IMR-90 (cell line): ENCODE data around the gene TBC1D32. TPM values are rescaled to one million over a fixed set of nuclear protein-coding genes. Genes with fewer than 3 reads are reported as not detected.

Experiments
- ATAC-seq: fragments of 200-7000 bp; cut with Tn5 transposase; 2 replicates; pipeline ENCODE4 v1.9.1; 2020; ENCODE audit warnings: low read depth, mild to moderate bottlenecking, moderate library complexity
- BruUV-seq: library from RNA; stranded (reverse); fragments of 400-500 nt; replicated peaks from 2 replicates; lab custom pipeline; 2021; lab: Mats Ljungman, UMichigan
- CTCF ChIA-PET: fragments of 300-600 bp; formaldehyde crosslinking; extraction: SDS; loops from one replicate; lab custom pipeline; 2021; ENCODE audit warnings: antibody characterized with exemption; lab: Yijun Ruan, JAX
- POLR2A ChIA-PET: fragments of 300-600 bp; sonication (Branson Sonifier 250); formaldehyde crosslinking; loops from one replicate; lab custom pipeline; 2022; ENCODE audit warnings: antibody characterized with exemption; ENCODE audit not compliant: unreplicated experiment; lab: Charles Lee
- DNase-seq: peaks from one replicate; pipeline ENCODE4 v3.0.0; 2013
- H2AFZ ChIP-seq: replicated peaks from 2 replicates; pipeline ENCODE3; 2013; ENCODE audit warnings: low read length, mild to moderate bottlenecking; ENCODE audit not compliant: poor library complexity
- H2AK5ac ChIP-seq: 2 replicates; pipeline ENCODE4 v1.6.1; 2013; ENCODE audit warnings: low read depth, low read length, inconsistent platforms
- H2AK9ac ChIP-seq: replicated peaks from 2 replicates; pipeline ENCODE3; 2013; ENCODE audit warnings: mild to moderate bottlenecking, low read depth, low read length, moderate library complexity; ENCODE audit not compliant: poor library complexity
- H2BK120ac ChIP-seq: 2 replicates; pipeline ENCODE4 v1.6.1; 2013; ENCODE audit warnings: low read depth, low read length, inconsistent platforms
- H2BK15ac ChIP-seq: 3 replicates; pipeline ENCODE4 v1.6.1; 2013; ENCODE audit warnings: low read depth, low read length, inconsistent platforms
- H2BK20ac ChIP-seq: 2 replicates; pipeline ENCODE4 v1.6.1; 2013; ENCODE audit warnings: low read depth, mild to moderate bottlenecking, inconsistent platforms, low read length, moderate library complexity
- H2BK5ac ChIP-seq: 2 replicates; pipeline ENCODE4 v1.6.1; 2013; ENCODE audit warnings: mild to moderate bottlenecking, low read depth, low read length, inconsistent platforms; ENCODE audit not compliant: poor library complexity, severe bottlenecking
- H3K14ac ChIP-seq: replicated peaks from 2 replicates; pipeline ENCODE4 v1.6.1; 2013; ENCODE audit warnings: low read depth, low read length, inconsistent platforms
- H3K18ac ChIP-seq: 2 replicates; pipeline ENCODE4 v1.6.1; 2013; ENCODE audit warnings: low read depth, low read length, control low read depth
- H3K23ac ChIP-seq: 2 replicates; pipeline ENCODE4 v1.6.1; 2013; ENCODE audit warnings: low read depth, low read length, inconsistent platforms
- H3K27ac ChIP-seq: 2 replicates; pipeline ENCODE4 v1.5.1; 2013; ENCODE audit warnings: mild to moderate bottlenecking, control low read depth, low read length; ENCODE audit not compliant: insufficient read depth
- H3K27me3 ChIP-seq: 2 replicates; pipeline ENCODE4 v1.6.1; 2013; ENCODE audit warnings: low read length; ENCODE audit not compliant: control insufficient read depth, insufficient read depth
- H3K36me3 ChIP-seq: 2 replicates; pipeline ENCODE4 v1.6.1; 2013; ENCODE audit warnings: low read length, mixed read lengths; ENCODE audit not compliant: control insufficient read depth, insufficient read depth
- H3K4ac ChIP-seq: 2 replicates; pipeline ENCODE4 v1.6.1; 2013; ENCODE audit warnings: low read depth, low read length, inconsistent platforms
- H3K4me1 ChIP-seq: 2 replicates; pipeline ENCODE4 v1.6.1; 2013; ENCODE audit warnings: low read length, mixed read lengths; ENCODE audit not compliant: control insufficient read depth, insufficient read depth
- H3K4me2 ChIP-seq: 2 replicates; pipeline ENCODE4 v1.6.1; 2013; ENCODE audit warnings: low read depth, mild to moderate bottlenecking, control low read depth, low read length, moderate library complexity
- H3K4me3 ChIP-seq: 2 replicates; pipeline ENCODE4 v1.5.1; 2013; ENCODE audit warnings: low read depth, mild to moderate bottlenecking, control low read depth, low read length, moderate library complexity; ENCODE audit not compliant: insufficient read depth
- H3K56ac ChIP-seq: 2 replicates; pipeline ENCODE4 v1.6.1; 2013; ENCODE audit warnings: low read length, inconsistent platforms; ENCODE audit not compliant: insufficient read depth; ENCODE audit errors: extremely low read depth
- H3K79me1 ChIP-seq, 2 experiments: 2 replicates each; pipeline ENCODE4 v1.6.1; 2013; ENCODE audit warnings: low read length in 2 of 2, inconsistent platforms in 1 of 2, low read depth in 1 of 2
- H3K9ac ChIP-seq: 2 replicates; pipeline ENCODE4 v1.6.1; 2013; ENCODE audit warnings: low read depth, low read length, control low read depth
- H3K9me1 ChIP-seq: 2 replicates; pipeline ENCODE4 v1.6.1; 2013; ENCODE audit warnings: low read length, inconsistent platforms; ENCODE audit not compliant: insufficient read depth
- H3K9me3 ChIP-seq: 2 replicates; pipeline ENCODE4 v1.6.1; 2013; ENCODE audit warnings: low read length; ENCODE audit not compliant: control insufficient read depth, insufficient read depth
- H4K20me1 ChIP-seq: 2 replicates; pipeline ENCODE4 v1.6.1; 2013; ENCODE audit warnings: low read length, inconsistent platforms; ENCODE audit not compliant: insufficient read depth
- H4K5ac ChIP-seq: 2 replicates; pipeline ENCODE4 v1.6.1; 2013; ENCODE audit warnings: mild to moderate bottlenecking, low read depth, low read length, control low read depth
- H4K8ac ChIP-seq, 2 experiments: 2 replicates each; pipeline ENCODE4 v1.6.1; 2013; ENCODE audit warnings: low read depth in 2 of 2, low read length in 2 of 2, control low read depth in 1 of 2, inconsistent platforms in 1 of 2
- H4K91ac ChIP-seq: 2 replicates; pipeline ENCODE4 v1.6.1; 2013; ENCODE audit warnings: low read depth, low read length, inconsistent platforms; ENCODE audit not compliant: insufficient read depth
- BHLHE40 ChIP-seq: fragments of 150-350 bp; IDR thresholded peaks from 2 replicates; pipeline ENCODE4 v1.6.1; 2016; ENCODE audit warnings: mild to moderate bottlenecking, low read depth, low read length
- CEBPB ChIP-seq: IDR thresholded peaks from 2 replicates; pipeline ENCODE4 v1.6.1; 2012; ENCODE audit warnings: low read depth, low read length, improper control_type of control experiment
- CHD1 ChIP-seq: IDR thresholded peaks from 2 replicates; pipeline ENCODE4 v1.6.1; 2012; ENCODE audit warnings: low read depth, low read length, improper control_type of control experiment
- CTCF ChIP-seq: conservative IDR thresholded peaks from 2 replicates; pipeline ENCODE4 v1.5.1; 2012; ENCODE audit warnings: mild to moderate bottlenecking, low read depth, low read length, improper control_type of control experiment
- MXI1 ChIP-seq: IDR thresholded peaks from 2 replicates; pipeline ENCODE4 v1.6.1; 2012; ENCODE audit warnings: low read depth, mild to moderate bottlenecking, low read length, moderate library complexity, borderline replicate concordance
- NFE2L2 ChIP-seq: fragments of 150-350 bp; IDR thresholded peaks from 2 replicates; pipeline ENCODE4 v1.6.1; 2016; ENCODE audit warnings: low read depth, mild to moderate bottlenecking, low read length
- RCOR1 ChIP-seq: IDR thresholded peaks from 2 replicates; pipeline ENCODE4 v1.6.1; 2012; ENCODE audit warnings: mild to moderate bottlenecking, low read length, improper control_type of control experiment; ENCODE audit not compliant: insufficient replicate concordance
- SMC3 ChIP-seq: fragments of 150-350 bp; IDR thresholded peaks from 2 replicates; pipeline ENCODE4 v1.6.1; 2016; ENCODE audit warnings: low read depth, mild to moderate bottlenecking, antibody characterized with exemption, low read length, moderate library complexity
- WGBS, 2 experiments: methylation state at CpG; one replicate each; pipeline versions ENCODE4 v1.1.5 to v1.1.7; 2013; ENCODE audit warnings: missing lambda C conversion rate in 2 of 2; ENCODE audit not compliant: insufficient read length in 1 of 2; ENCODE audit errors: extremely low coverage in 2 of 2; 5-methylcytosine and 5-hydroxymethylcytosine counted together
- dilution Hi-C: fragments of 300-500 bp; cut with HindIII; formaldehyde crosslinking; loops from one replicate; pipeline ENCODE4 v1.14.3; 2018; ENCODE audit warnings: low sequenced_read_pairs; ENCODE audit not compliant: unreplicated experiment
- in situ Hi-C: fragments of 300-500 bp; cut with MboI; formaldehyde crosslinking; loops from 3 replicates; pipeline ENCODE4 v1.14.3; 2019; ENCODE audit warnings: low sequenced_read_pairs, inconsistent platforms, mixed read lengths
- intact Hi-C: fragments of 100-400 bp; cut with micrococcal nuclease; formaldehyde crosslinking; loops from 2 replicates; pipeline ENCODE4 v1.10.0; 2022
- polyA plus RNA-seq, 3 experiments: library from polyadenylated mRNA; depleted of rRNA; stranded (reverse); fragments of >200 nt; gene quantifications; 2 replicates each; pipeline ENCODE4 v1.2.3, GENCODE V29; 2012; ENCODE audit warnings: low replicate concordance in 1 of 3
- total RNA-seq: library from RNA; depleted of rRNA; stranded (reverse); fragments of >200 nt; gene quantifications from 2 replicates; pipeline ENCODE4 v1.2.3, GENCODE V29; 2012

Gene TBC1D32
- total and polyA plus RNA-seq, 2 of the 4 experiments (the other 2 are of a cell fraction): 3.0 to 7.2 TPM

DNA sequence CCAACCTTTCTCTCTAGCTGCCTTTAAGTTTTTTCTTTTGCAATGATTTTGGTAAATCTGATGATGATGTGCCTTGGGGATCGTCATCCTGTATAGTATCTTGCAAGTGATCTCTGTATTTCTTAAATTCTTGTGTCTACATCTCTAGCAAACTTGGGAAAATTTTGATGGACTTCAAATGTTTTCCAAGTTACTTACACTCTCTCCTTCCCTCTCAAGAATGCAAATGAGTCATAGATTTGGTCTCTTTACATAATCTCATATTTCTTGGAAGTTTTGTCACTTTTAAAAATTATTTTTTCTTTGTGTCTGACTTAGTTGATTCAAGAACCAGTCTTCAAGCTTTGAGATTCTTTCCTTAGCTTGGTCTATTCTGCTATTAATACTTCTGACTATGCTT is 176.4 kb downstream of the TBC1D32 start:
- H3K27ac ChIP-seq: no peak overlapping the region
- H4K5ac ChIP-seq: no peak overlapping the region
- no CpG with 5 or more reads among the region's 1 CpG for WGBS, 2 experiments
- no peak overlapping the region for H2AK5ac ChIP-seq
- no peak overlapping the region for H2AFZ ChIP-seq
- no peak overlapping the region for H3K14ac ChIP-seq
- no peaks in the 10 kb centered on the region for H4K20me1 ChIP-seq
- in situ Hi-C loops: no loop called here
- H3K23ac ChIP-seq: no peak overlapping the region
- H3K18ac ChIP-seq: no peak overlapping the region
- no peaks in the 10 kb centered on the region for H3K36me3 ChIP-seq
- TF ChIP-seq MXI1 (no peak), CTCF (no peak), BHLHE40 (no peak), CEBPB (no peak), RCOR1 (no peak), CHD1 (no peak), SMC3 (no peak), NFE2L2 (no peak)
- H4K91ac ChIP-seq: no peak overlapping the region
- no peak overlapping the region for H2BK120ac ChIP-seq
- POLR2A ChIA-PET: no interaction called here
- no peak overlapping the region for H2BK5ac ChIP-seq
- H3K56ac ChIP-seq: no peak overlapping the region
- H3K4ac ChIP-seq: no peak overlapping the region
- H3K9ac ChIP-seq: no peak overlapping the region
- no peak overlapping the region for H4K8ac ChIP-seq
- no peak overlapping the region for H2AK9ac ChIP-seq
- DNase-seq (peak; percentile 41), ATAC-seq (peak; percentile 60)
- BruUV-seq: no TSS peak
- no peaks in the 10 kb centered on the region; the same call in 1 of the 2 replicates for H3K9me3 ChIP-seq
- CTCF ChIA-PET: no interaction called here
- no peaks in the 10 kb centered on the region for H3K79me1 ChIP-seq
- dilution Hi-C loops: no loop called here
- intact Hi-C loops: no loop called here
- H3K4me1 ChIP-seq: no peaks in the 10 kb centered on the region; the same call in 1 of the 2 replicates
- no peaks in the 10 kb centered on the region for H3K27me3 ChIP-seq
- no peak overlapping the region for H3K4me2 ChIP-seq
- no peak overlapping the region for H3K4me3 ChIP-seq
- H2BK15ac ChIP-seq: no peak overlapping the region
- H2BK20ac ChIP-seq: no peak overlapping the region
- H3K9me1 ChIP-seq: no peaks in the 10 kb centered on the region
